WI38 (cell line): ENCODE data around the gene VAMP1.

Experiments
- H3K4me3 ChIP-seq: 2 replicates; pipeline ENCODE4 v1.5.1; 2011; ENCODE audit warnings: low read depth, mild to moderate bottlenecking, control low read depth, low read length
- TF ChIP-seq, protein P1 (sequence below): IDR thresholded peaks from 2 replicates; pipeline ENCODE4 v1.5.1; 2012; ENCODE audit warnings: low read depth, mild to moderate bottlenecking, control low read depth, low read length

The VAMP1 gene

GRCh38 chr12:6451348-6452244, 18.9 kb downstream of the VAMP1 start, which contains the start of gene TAPBPL:
Gene TAPBPL (plus strand): TSS chr12:6452042. CDS start chr12:6452249, 207 bp downstream.
- TF ChIP-seq, protein P1, sequence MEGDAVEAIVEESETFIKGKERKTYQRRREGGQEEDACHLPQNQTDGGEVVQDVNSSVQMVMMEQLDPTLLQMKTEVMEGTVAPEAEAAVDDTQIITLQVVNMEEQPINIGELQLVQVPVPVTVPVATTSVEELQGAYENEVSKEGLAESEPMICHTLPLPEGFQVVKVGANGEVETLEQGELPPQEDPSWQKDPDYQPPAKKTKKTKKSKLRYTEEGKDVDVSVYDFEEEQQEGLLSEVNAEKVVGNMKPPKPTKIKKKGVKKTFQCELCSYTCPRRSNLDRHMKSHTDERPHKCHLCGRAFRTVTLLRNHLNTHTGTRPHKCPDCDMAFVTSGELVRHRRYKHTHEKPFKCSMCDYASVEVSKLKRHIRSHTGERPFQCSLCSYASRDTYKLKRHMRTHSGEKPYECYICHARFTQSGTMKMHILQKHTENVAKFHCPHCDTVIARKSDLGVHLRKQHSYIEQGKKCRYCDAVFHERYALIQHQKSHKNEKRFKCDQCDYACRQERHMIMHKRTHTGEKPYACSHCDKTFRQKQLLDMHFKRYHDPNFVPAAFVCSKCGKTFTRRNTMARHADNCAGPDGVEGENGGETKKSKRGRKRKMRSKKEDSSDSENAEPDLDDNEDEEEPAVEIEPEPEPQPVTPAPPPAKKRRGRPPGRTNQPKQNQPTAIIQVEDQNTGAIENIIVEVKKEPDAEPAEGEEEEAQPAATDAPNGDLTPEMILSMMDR = no peak
- H3K4me3 ChIP-seq = peak within 1 kb of the TSS; percentile 74

GRCh38 chr12:6450869-6451347, 19.6 kb downstream of the VAMP1 start:
- peak overlapping the region; percentile 74 for H3K4me3 ChIP-seq
- TF ChIP-seq, protein P1 = no peak

DNA sequence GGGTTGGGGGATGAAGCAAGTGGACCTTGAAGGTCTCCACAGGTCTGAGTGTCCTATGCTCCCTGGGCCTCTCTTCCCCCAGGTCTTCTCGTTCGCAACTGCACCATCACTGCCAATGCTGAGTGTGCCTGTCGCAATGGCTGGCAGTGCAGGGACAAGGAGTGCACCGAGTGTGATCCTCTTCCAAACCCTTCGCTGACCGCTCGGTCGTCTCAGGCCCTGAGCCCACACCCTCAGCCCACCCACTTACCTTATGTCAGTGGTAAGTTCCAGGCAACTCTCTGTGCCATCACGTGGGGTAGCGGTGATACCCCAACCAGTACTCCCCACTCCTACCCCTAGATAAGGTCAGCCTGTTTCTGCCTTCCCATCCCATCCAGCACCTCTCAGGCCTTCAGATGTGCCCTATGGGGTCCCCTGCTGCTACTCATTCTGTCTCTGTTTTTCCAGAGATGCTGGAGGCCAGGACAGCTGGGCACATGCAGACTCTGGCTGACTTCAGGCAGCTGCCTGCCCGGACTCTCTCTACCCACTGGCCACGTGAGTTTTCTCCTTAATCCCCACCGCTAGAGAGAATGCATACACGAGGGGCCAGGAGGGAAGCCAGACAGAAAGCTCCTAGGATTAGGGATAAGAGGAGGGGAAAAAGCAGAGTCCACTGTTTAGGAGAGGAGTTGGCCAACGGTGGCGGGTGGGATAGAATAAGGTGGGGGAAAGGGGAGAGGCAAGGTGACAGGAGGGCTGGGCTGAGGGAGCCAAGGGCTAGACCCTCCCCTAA, 20.2 kb downstream of the VAMP1 start:
- TF ChIP-seq, protein P1 = no peak
- peak overlapping the region; percentile 74 for H3K4me3 ChIP-seq

GRCh38 chr12:6444704-6445688, 25.5 kb downstream of the VAMP1 start, which contains the start of gene CD27:
Gene CD27 (plus strand): TSS chr12:6444955. CDS start chr12:6445096, 141 bp downstream.
- TF ChIP-seq, protein P1 = no peak
- H3K4me3 ChIP-seq = no peak within 1 kb of the TSS

DNA sequence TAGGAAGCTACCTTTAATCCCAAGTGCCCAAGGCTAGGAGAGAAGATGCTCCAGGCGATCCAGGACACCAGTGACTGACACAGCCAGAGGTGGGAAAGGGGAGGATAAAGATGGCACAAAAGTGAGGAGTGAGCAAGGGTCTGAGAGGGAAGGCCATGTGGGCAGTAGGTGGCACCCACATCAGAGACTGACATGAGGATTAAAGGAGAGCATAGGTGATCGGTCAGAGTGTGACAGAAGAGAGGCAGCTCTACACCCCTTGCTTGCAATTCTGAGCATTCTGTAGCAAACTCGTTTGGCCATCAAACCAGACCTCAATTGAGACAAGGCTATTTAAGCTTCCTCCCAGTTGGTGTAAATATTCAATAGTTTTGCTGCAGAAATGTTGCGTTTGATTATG, 26.4 kb downstream of the VAMP1 start:
- no peak overlapping the region for H3K4me3 ChIP-seq
- TF ChIP-seq, protein P1 = no peak

GRCh38 chr12:6443361-6443983, 27.0 kb downstream of the VAMP1 start:
- no peak overlapping the region for H3K4me3 ChIP-seq
- TF ChIP-seq, protein P1 = no peak
